Vagina (tissue), 2 donors: ENCODE results near the gene CRTC1. TPM values are rescaled to one million over a fixed set of nuclear protein-coding genes. Genes with fewer than 3 reads are reported as not detected.

Experiments
- DNase-seq, 2 donors: peaks; one replicate each; pipeline ENCODE4 v3.0.0-alpha.2; 2017; ENCODE audit errors: extremely low spot score in 2 of 2
- H3K27ac ChIP-seq: fragments of 200-600 bp; sonication (generic); one replicate; pipeline ENCODE4 v1.5.1; 2019
- H3K27me3 ChIP-seq: fragments of 200-600 bp; sonication (generic); one replicate; pipeline ENCODE4 v1.5.1; 2019
- H3K36me3 ChIP-seq, 2 donors: fragments of 200-600 bp; sonication (generic); one replicate each; pipeline ENCODE4 v1.5.1; 2017 to 2019
- H3K4me1 ChIP-seq: fragments of 200-600 bp; sonication (generic); one replicate; pipeline ENCODE4 v1.5.1; 2019
- H3K4me3 ChIP-seq, 2 donors: fragments of 200-600 bp; sonication (generic); 1 replicate in 1 of 2; 2 replicates in 1 of 2; pipeline ENCODE4 v1.5.1; 2016 to 2019
- H3K9me3 ChIP-seq: fragments of 200-600 bp; sonication (generic); one replicate; pipeline ENCODE4 v1.5.1; 2019
- CTCF ChIP-seq, 3 experiments: fragments of 450-650 bp in 2 of 3; fragments of 200-600 bp in 1 of 3; sonication (generic) in 1 of 3; IDR thresholded peaks; one replicate each; pipeline ENCODE4 v1.5.1; 2017 to 2019; ENCODE audit warnings: antibody characterized with exemption in 3 of 3, mild to moderate bottlenecking in 2 of 3, moderate library complexity in 2 of 3
- POLR2A ChIP-seq, 2 donors: fragments of 450-650 bp; IDR thresholded peaks; one replicate each; pipeline ENCODE4 v1.6.1; 2017; ENCODE audit warnings: antibody characterized with exemption in 2 of 2, mild to moderate bottlenecking in 2 of 2, moderate library complexity in 2 of 2
- POLR2AphosphoS5 ChIP-seq, 2 donors: sonication (generic); formaldehyde crosslinking; IDR thresholded peaks; one replicate each; pipeline ENCODE4 v1.9.0; 2017; ENCODE audit warnings: antibody characterized with exemption in 2 of 2, mild to moderate bottlenecking in 2 of 2, low read depth in 1 of 2; ENCODE audit not compliant: insufficient read depth in 1 of 2
- intact Hi-C: fragments of 100-400 bp; cut with DNase I; formaldehyde crosslinking; loops from one replicate; pipeline ENCODE4 v1.15.1; 2023
- total RNA-seq: library from RNA; depleted of rRNA; stranded (reverse); fragments of >200 nt; gene quantifications from one replicate; pipeline ENCODE4 v1.2.3, GENCODE V29; 2016

CRTC1 gene
- total RNA-seq, 1 donor from 2014 or later, result 7.4 TPM

- peaks cover 43% of the 10 kb centered on the region for H3K4me1 ChIP-seq
- no peaks in the 10 kb centered on the region for H3K9me3 ChIP-seq
- intact Hi-C loops, result no loop called here
- DNase-seq, result no peak
- TF ChIP-seq POLR2A (IDR thresholded peaks at IDR 0.05) (peak in 1 of 2 donors; percentile 20), POLR2AphosphoS5 (IDR thresholded peaks at IDR 0.05; ENCODE audit: insufficient read depth in 1 of 2, low read depth in 1 of 2) (peak; percentile 39 to 81), CTCF (IDR thresholded peaks at IDR 0.05) (no peak)
- no peaks in the 10 kb centered on the region for H3K27me3 ChIP-seq
- H3K4me3 ChIP-seq, result peak overlapping the region in 1 of 2 donors; percentile 6
- H3K36me3 ChIP-seq, result no peaks in the 10 kb centered on the region
- H3K27ac ChIP-seq, result peak overlapping the region; percentile 90
Measured at GRCh38 chr19:18659281-18660050, 24.0 kb upstream of the CRTC1 start.

GRCh38 chr19:18660051-18660910, 23.2 kb upstream of the CRTC1 start:
- peaks cover 43% of the 10 kb centered on the region for H3K4me1 ChIP-seq
- intact Hi-C loops, result no loop called here
- no peak for DNase-seq

GRCh38 chr19:18660939-18661670, 22.4 kb upstream of the CRTC1 start:
- intact Hi-C loops, result no loop called here
- Histone ChIP-seq H3K4me3 (peak overlapping the region in 1 of 2 donors; percentile 8), H3K27me3 (no peaks in the 10 kb centered on the region), H3K27ac (peak overlapping the region; percentile 90), H3K36me3 (no peaks in the 10 kb centered on the region), H3K9me3 (no peaks in the 10 kb centered on the region), H3K4me1 (peaks cover 43% of the 10 kb centered on the region)
- TF ChIP-seq POLR2A (IDR thresholded peaks at IDR 0.05), result no peak
- TF ChIP-seq CTCF (IDR thresholded peaks at IDR 0.05), result no peak
- TF ChIP-seq POLR2AphosphoS5 (IDR thresholded peaks at IDR 0.05; ENCODE audit: insufficient read depth in 1 of 2, low read depth in 1 of 2), result no peak
- DNase-seq, result no peak

More at GRCh38 chr19:18660051-18660910, 23.2 kb upstream of the CRTC1 start:
- Histone ChIP-seq H3K36me3 (no peaks in the 10 kb centered on the region), H3K9me3 (no peaks in the 10 kb centered on the region), H3K27ac (peak overlapping the region; percentile 90), H3K27me3 (no peaks in the 10 kb centered on the region), H3K4me3 (peak overlapping the region; percentile 3 to 8)
- peak in 1 of 2 donors; percentile 71 for TF ChIP-seq POLR2AphosphoS5 (IDR thresholded peaks at IDR 0.05; ENCODE audit: insufficient read depth in 1 of 2, low read depth in 1 of 2)
- TF ChIP-seq CTCF (IDR thresholded peaks at IDR 0.05), result no peak
- no peak for TF ChIP-seq POLR2A (IDR thresholded peaks at IDR 0.05)

- Histone ChIP-seq H3K9me3 (no peaks in the 10 kb centered on the region), H3K4me3 (no peak overlapping the region), H3K36me3 (peaks cover 0 to 1% of the 10 kb centered on the region in 2 donors), H3K27me3 (no peaks in the 10 kb centered on the region), H3K27ac (peak overlapping the region; percentile 39), H3K4me1 (peaks cover 34% of the 10 kb centered on the region)
- intact Hi-C loops, result no loop called here
- DNase-seq, result no peak
- TF ChIP-seq CTCF (IDR thresholded peaks at IDR 0.05) (no peak), POLR2A (IDR thresholded peaks at IDR 0.05) (no peak), POLR2AphosphoS5 (IDR thresholded peaks at IDR 0.05; ENCODE audit: insufficient read depth in 1 of 2, low read depth in 1 of 2) (no peak)
Measured at GRCh38 chr19:18662972-18663732, 20.3 kb upstream of the CRTC1 start.
